ENCODE data around the gene ACTR1A. TPM values are rescaled to one million over a fixed set of nuclear protein-coding genes. Genes with fewer than 3 reads are reported as not detected.
A peak's percentile ranks its signal among the peaks of the same experiment; 100 is the strongest.

ACTR1A gene
- polyA plus RNA-seq, 1 donor (not counting 4 experiments of a cell fraction or from before 2014, with no cell fraction given), result 162 TPM

DNA sequence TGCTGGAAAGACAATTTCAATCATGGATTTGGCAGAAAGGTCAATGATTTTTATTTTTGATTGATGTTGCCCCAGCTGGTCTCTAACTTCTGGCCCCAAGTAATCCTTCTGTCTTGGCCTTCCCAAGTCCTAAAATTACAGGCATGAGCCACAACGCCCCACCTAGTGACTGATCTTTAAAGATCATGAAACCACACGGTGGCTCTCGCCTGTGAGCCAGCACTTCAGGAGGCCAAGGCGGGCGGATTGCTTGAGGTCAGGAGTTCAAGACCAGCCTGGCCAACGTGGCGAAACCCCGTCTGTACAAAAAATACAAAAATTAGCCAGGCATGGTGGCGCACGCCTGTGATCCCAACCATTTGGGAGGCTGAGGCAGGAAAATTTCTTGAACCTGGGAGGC lies 38.5 kb downstream of the ACTR1A start:
- H3K4me2 ChIP-seq (ENCODE audit: control insufficient read depth, extremely low read depth, insufficient read depth, low read depth, low read length), result no peak overlapping the region
- peaks cover 0 to 1% of the 10 kb centered on the region in 2 experiments for H3K36me3 ChIP-seq (ENCODE audit: control insufficient read depth in 2 of 2, extremely low read depth in 1 of 2, insufficient read depth in 2 of 2, low read length in 2 of 2)
- H3K79me2 ChIP-seq (ENCODE audit: control insufficient read depth, insufficient read depth, low read length), result no peaks in the 10 kb centered on the region
- H3K9me3 ChIP-seq (ENCODE audit: control insufficient read depth, low read depth, low read length), result no peaks in the 10 kb centered on the region
- no peak overlapping the region for H3K4me3 ChIP-seq (ENCODE audit: control insufficient read depth in 2 of 3, extremely low read depth in 1 of 3, insufficient read depth in 2 of 3, low read depth in 1 of 3, low read length in 3 of 3)
- no peaks in the 10 kb centered on the region for H3K27me3 ChIP-seq (ENCODE audit: control insufficient read depth, extremely low read depth, insufficient read depth, low read length)
- H3K4me1 ChIP-seq (ENCODE audit: control insufficient read depth, extremely low read depth, insufficient read depth, low read length), result peaks cover 23% of the 10 kb centered on the region
- peaks cover 3% of the 10 kb centered on the region for H3K9me1 ChIP-seq (ENCODE audit: control insufficient read depth, extremely low read depth, insufficient read depth, low read length)
- H3K9ac ChIP-seq (ENCODE audit: control insufficient read depth, extremely low read depth, insufficient read depth, low read length), result no peak overlapping the region
- TF ChIP-seq, protein P1, sequence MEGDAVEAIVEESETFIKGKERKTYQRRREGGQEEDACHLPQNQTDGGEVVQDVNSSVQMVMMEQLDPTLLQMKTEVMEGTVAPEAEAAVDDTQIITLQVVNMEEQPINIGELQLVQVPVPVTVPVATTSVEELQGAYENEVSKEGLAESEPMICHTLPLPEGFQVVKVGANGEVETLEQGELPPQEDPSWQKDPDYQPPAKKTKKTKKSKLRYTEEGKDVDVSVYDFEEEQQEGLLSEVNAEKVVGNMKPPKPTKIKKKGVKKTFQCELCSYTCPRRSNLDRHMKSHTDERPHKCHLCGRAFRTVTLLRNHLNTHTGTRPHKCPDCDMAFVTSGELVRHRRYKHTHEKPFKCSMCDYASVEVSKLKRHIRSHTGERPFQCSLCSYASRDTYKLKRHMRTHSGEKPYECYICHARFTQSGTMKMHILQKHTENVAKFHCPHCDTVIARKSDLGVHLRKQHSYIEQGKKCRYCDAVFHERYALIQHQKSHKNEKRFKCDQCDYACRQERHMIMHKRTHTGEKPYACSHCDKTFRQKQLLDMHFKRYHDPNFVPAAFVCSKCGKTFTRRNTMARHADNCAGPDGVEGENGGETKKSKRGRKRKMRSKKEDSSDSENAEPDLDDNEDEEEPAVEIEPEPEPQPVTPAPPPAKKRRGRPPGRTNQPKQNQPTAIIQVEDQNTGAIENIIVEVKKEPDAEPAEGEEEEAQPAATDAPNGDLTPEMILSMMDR (optimal IDR thresholded peaks at IDR 0.05 in 1 of 3, IDR thresholded peaks at IDR 0.05 in 1 of 3, conservative IDR thresholded peaks at IDR 0.05 in 1 of 3; ENCODE audit: extremely low read depth in 1 of 3, insufficient read depth in 2 of 3, low read length in 3 of 3), result no peak
- no peak for TF ChIP-seq EZH2 (IDR thresholded peaks at IDR 0.05; ENCODE audit: low read length)
- no peak for DNase-seq (ENCODE audit: low read depth, low spot score)
- dilution Hi-C loops (cut with MboI; ENCODE audit: extremely low pct_ligation_motif_present, low sequenced_read_pairs), result no loop called here
- H2AFZ ChIP-seq (ENCODE audit: control insufficient read depth, low read length), result no peak overlapping the region
- no peak overlapping the region for H3K27ac ChIP-seq (ENCODE audit: control insufficient read depth, insufficient read depth, low read length)
- H4K20me1 ChIP-seq (ENCODE audit: control insufficient read depth, extremely low read depth, insufficient read depth, low read length), result no peaks in the 10 kb centered on the region
- no peak for FAIRE-seq

DNA sequence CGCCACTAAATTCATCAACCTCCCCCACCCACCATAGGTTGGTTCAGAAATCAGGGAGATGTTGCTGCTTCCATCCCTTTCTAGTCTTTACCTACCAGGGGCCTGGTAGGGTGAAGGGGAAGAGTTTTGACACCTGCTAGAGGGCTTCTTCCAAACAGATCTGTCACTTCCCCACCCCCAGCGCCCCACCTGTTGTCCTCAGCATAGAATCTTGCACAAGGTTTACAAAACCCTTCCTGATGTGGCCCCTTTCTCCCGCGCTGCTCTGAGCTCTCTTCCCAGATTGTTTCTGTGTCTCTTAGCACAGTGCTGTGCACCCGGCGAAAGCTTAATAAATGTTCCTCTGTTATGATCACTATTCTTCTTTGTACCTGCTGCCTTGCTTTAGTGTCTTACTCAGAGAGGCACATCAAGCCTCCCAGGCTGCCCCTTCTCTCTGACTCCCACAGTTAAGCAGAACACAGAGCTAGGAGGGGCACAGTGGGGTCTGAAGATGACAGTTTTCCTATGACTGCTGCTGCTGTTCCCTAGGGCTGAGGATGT lies 39.9 kb downstream of the ACTR1A start:
- Histone ChIP-seq H3K27me3 (ENCODE audit: control insufficient read depth, extremely low read depth, insufficient read depth, low read length) (no peaks in the 10 kb centered on the region), H3K4me3 (ENCODE audit: control insufficient read depth in 2 of 3, extremely low read depth in 1 of 3, insufficient read depth in 2 of 3, low read depth in 1 of 3, low read length in 3 of 3) (peak overlapping the region in 2 of 3 experiments; percentile 11 to 39), H3K9me1 (ENCODE audit: control insufficient read depth, extremely low read depth, insufficient read depth, low read length) (peaks cover 3% of the 10 kb centered on the region), H3K79me2 (ENCODE audit: control insufficient read depth, insufficient read depth, low read length) (no peaks in the 10 kb centered on the region), H3K4me2 (ENCODE audit: control insufficient read depth, extremely low read depth, insufficient read depth, low read depth, low read length) (peak overlapping the region; percentile 82), H3K9me3 (ENCODE audit: control insufficient read depth, low read depth, low read length) (no peaks in the 10 kb centered on the region), H3K27ac (ENCODE audit: control insufficient read depth, insufficient read depth, low read length) (no peak overlapping the region), H3K36me3 (ENCODE audit: control insufficient read depth in 2 of 2, extremely low read depth in 1 of 2, insufficient read depth in 2 of 2, low read length in 2 of 2) (no peaks in the 10 kb centered on the region), H3K4me1 (ENCODE audit: control insufficient read depth, extremely low read depth, insufficient read depth, low read length) (peaks cover 23% of the 10 kb centered on the region), H2AFZ (ENCODE audit: control insufficient read depth, low read length) (no peak overlapping the region), H3K9ac (ENCODE audit: control insufficient read depth, extremely low read depth, insufficient read depth, low read length) (peak overlapping the region; percentile 22), H4K20me1 (ENCODE audit: control insufficient read depth, extremely low read depth, insufficient read depth, low read length) (no peaks in the 10 kb centered on the region)
- DNase-seq (ENCODE audit: low read depth, low spot score) (no peak), FAIRE-seq (no peak)
- TF ChIP-seq EZH2 (IDR thresholded peaks at IDR 0.05; ENCODE audit: low read length), result no peak
- TF ChIP-seq, protein P1 (optimal IDR thresholded peaks at IDR 0.05 in 1 of 3, IDR thresholded peaks at IDR 0.05 in 1 of 3, conservative IDR thresholded peaks at IDR 0.05 in 1 of 3; ENCODE audit: extremely low read depth in 1 of 3, insufficient read depth in 2 of 3, low read length in 3 of 3), result no peak
- dilution Hi-C loops (cut with MboI; ENCODE audit: extremely low pct_ligation_motif_present, low sequenced_read_pairs), result no loop called here

Data from keratinocyte (primary cell).